Left renal cortex interstitium (tissue), 4 donors: ENCODE measurements around the gene ESAM. TPM values are rescaled to one million over a fixed set of nuclear protein-coding genes. Genes with fewer than 3 reads are reported as not detected.

Experiments used
- polyA plus RNA-seq, 4 donors: library from polyadenylated mRNA; unstranded; fragments of 120-200 nt; gene quantifications; one replicate each; pipeline ENCODE4 v1.2.1, GENCODE V29; 2013; ENCODE audit not compliant: insufficient read length in 4 of 4

Gene ESAM
- polyA plus RNA-seq, 4 donors: 61.9 to 73.2 (median 72.7) TPM

Other genes starting within 250 kb of the ESAM start
- gene OR8B12, start 218.6 kb downstream of the ESAM start, polyA plus RNA-seq: not detected
- under 1 TPM in 2 of 4 donors, not detected in 2; 0.03 TPM for gene OR8A1, start 192.3 kb downstream of the ESAM start, polyA plus RNA-seq
- gene PANX3, start 150.9 kb downstream of the ESAM start, polyA plus RNA-seq: not detected
- gene TBRG1, start 139.4 kb downstream of the ESAM start, polyA plus RNA-seq: 10 to 100 TPM; 25.7 to 42.6 (median 32.0) TPM
- 10 to 100 TPM; 28.2 to 35.3 (median 32.1) TPM for gene SIAE, start 88.6 kb downstream of the ESAM start, polyA plus RNA-seq
- gene SPA17, start 88.4 kb downstream of the ESAM start, polyA plus RNA-seq: 10 to 100 TPM; 18.3 to 24.0 (median 20.2) TPM
- gene NRGN, start 22.3 kb downstream of the ESAM start, polyA plus RNA-seq: 10 to 100 TPM; 13.9 to 27.5 (median 20.9) TPM
- gene VSIG2, start 10.0 kb downstream of the ESAM start, polyA plus RNA-seq: 10 to 100 TPM in 1 of 4 donors, 1 to 10 TPM in 3; 5.3 to 10.7 (median 8.7) TPM
- gene MSANTD2, start 38.1 kb upstream of the ESAM start, polyA plus RNA-seq: 10 to 100 TPM; 24.3 to 47.6 (median 33.8) TPM
- gene ROBO3, start 103.1 kb upstream of the ESAM start, polyA plus RNA-seq: 10 to 100 TPM; 16.7 to 35.1 (median 26.3) TPM
- 10 to 100 TPM; 16.9 to 25.4 (median 19.5) TPM for gene ROBO4, start 135.6 kb upstream of the ESAM start, polyA plus RNA-seq
- 1 to 10 TPM in 3 of 4 donors, under 1 TPM in 1; 0.71 to 2.0 (median 1.2) TPM for gene HEPN1, start 157.0 kb upstream of the ESAM start, polyA plus RNA-seq
- gene HEPACAM, start 173.8 kb upstream of the ESAM start, polyA plus RNA-seq: 1 to 10 TPM; 1.6 to 3.1 (median 2.5) TPM
- gene CCDC15, start 191.9 kb upstream of the ESAM start, polyA plus RNA-seq: 1 to 10 TPM; 3.9 to 4.3 (median 4.1) TPM